Small intestine (tissue), 7 donors: ENCODE data around the gene COL27A1. TPM values are rescaled to one million over a fixed set of nuclear protein-coding genes. Genes with fewer than 3 reads are reported as not detected.

Source experiments
- DNase-seq, 2 donors: peaks; one replicate each; pipeline versions ENCODE4 v3.0.0 to v3.0.0-alpha.2; 2013
- FAIRE-seq: peaks from 2 replicates; lab custom pipeline; 2012; peaks lifted over from hg19 to GRCh38; lab: Jason Lieb, UNC
- H3K27ac ChIP-seq, 3 donors: one replicate each; pipeline ENCODE4 v1.5.1; 2013; ENCODE audit warnings: low read length in 2 of 3, mild to moderate bottlenecking in 2 of 3, control low read depth in 1 of 3, inconsistent platforms in 1 of 3, low read depth in 1 of 3, moderate library complexity in 1 of 3
- H3K27me3 ChIP-seq, 3 donors: one replicate each; pipeline ENCODE4 v1.6.1; 2013; ENCODE audit warnings: low read length in 3 of 3, inconsistent platforms in 1 of 3; ENCODE audit not compliant: control insufficient read depth in 3 of 3, insufficient read depth in 3 of 3
- H3K36me3 ChIP-seq, 3 donors: one replicate each; pipeline ENCODE4 v1.6.1; 2013; ENCODE audit warnings: low read length in 3 of 3, inconsistent platforms in 1 of 3, low read depth in 1 of 3, mild to moderate bottlenecking in 1 of 3, moderate library complexity in 1 of 3; ENCODE audit not compliant: control insufficient read depth in 3 of 3, insufficient read depth in 2 of 3
- H3K4me1 ChIP-seq, 3 donors: one replicate each; pipeline ENCODE4 v1.6.1; 2013; ENCODE audit warnings: low read length in 2 of 3, inconsistent platforms in 1 of 3, low read depth in 1 of 3, mild to moderate bottlenecking in 1 of 3, moderate library complexity in 1 of 3; ENCODE audit not compliant: control insufficient read depth in 3 of 3, insufficient read depth in 2 of 3
- H3K4me3 ChIP-seq, 3 donors: one replicate each; pipeline ENCODE4 v1.5.1; 2013; ENCODE audit warnings: low read length in 3 of 3, control low read depth in 1 of 3, inconsistent platforms in 1 of 3, low read depth in 1 of 3, mild to moderate bottlenecking in 1 of 3, moderate library complexity in 1 of 3
- H3K9me3 ChIP-seq, 2 donors: one replicate each; pipeline ENCODE4 v1.6.1; 2013; ENCODE audit warnings: low read depth in 1 of 2, low read length in 1 of 2; ENCODE audit not compliant: control insufficient read depth in 2 of 2, insufficient read depth in 1 of 2
- WGBS, 3 donors: extraction: QIAGEN DNeasy Blood & Tissue Kit; methylation state at CpG; one replicate each; pipeline ENCODE4 v1.1.7; 2013; 5-methylcytosine and 5-hydroxymethylcytosine counted together
- polyA plus RNA-seq, 4 donors: library from polyadenylated mRNA; stranded (reverse) in 3 of 4; unstranded in 1 of 4; fragments of 200-250 nt in 3 of 4; fragments of 120-200 nt in 1 of 4; gene quantifications; one replicate each; pipeline versions ENCODE4 v1.2.1 to v1.2.3, GENCODE V29; 2013
- donor health status: healthy with polysubstance abuse.
- donor health status: control.
- donor health status: control.
- donor health status: Bipolar disorder and iron deficiency.
- donor health status: healthy.

Gene COL27A1
- polyA plus RNA-seq, 4 donors = 0.45 to 123 (median 1.8) TPM

DNA sequence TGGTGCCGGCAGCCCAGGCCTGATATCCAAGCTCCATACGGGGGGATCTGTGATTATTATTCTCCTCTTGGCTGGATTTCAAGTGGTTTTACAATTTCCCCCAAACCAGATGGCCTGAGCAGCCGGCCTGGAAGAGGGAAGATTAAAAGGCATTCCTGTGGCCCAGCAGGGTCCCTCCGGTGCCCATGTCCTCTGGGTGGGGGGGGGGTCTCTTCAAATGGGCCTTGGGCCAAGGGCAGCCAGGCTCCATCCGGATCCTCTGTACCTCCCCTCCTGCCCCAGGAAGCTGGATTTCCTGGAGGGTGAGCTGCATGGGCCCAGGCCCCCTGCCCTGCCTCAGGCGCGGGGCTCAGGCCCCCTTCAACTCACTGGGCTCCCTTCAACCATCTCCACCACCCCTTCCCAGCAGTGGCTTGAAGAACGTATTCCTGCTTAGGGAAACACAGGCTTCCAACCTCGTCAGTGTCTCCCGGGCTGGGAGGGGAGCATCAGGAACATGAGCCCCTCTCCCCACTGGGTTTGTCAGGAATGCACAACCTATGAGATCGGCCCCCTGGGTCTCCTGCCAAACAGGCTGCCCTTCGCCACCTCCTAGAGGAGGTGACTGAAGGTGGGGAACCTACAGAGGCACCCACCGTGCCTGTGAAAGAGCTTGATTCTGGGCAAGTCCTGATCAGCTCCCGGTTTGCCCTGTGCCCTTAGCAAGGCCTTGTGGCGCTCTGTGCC, 104.6 kb downstream of the COL27A1 start:
- 69 to 77% (median 72%) methylated on average over 14 to 15 of the region's 15 CpGs for WGBS, 3 donors
- no peaks in the 10 kb centered on the region for H3K9me3 ChIP-seq
- H3K36me3 ChIP-seq = peaks cover 0 to 86% (median 0%) of the 10 kb centered on the region in 3 donors
- no peak for FAIRE-seq
- H3K27me3 ChIP-seq = no peaks in the 10 kb centered on the region
- H3K4me3 ChIP-seq = no peak overlapping the region
- DNase-seq = no peak
- H3K27ac ChIP-seq = no peak overlapping the region
- H3K4me1 ChIP-seq = no peaks in the 10 kb centered on the region

DNA sequence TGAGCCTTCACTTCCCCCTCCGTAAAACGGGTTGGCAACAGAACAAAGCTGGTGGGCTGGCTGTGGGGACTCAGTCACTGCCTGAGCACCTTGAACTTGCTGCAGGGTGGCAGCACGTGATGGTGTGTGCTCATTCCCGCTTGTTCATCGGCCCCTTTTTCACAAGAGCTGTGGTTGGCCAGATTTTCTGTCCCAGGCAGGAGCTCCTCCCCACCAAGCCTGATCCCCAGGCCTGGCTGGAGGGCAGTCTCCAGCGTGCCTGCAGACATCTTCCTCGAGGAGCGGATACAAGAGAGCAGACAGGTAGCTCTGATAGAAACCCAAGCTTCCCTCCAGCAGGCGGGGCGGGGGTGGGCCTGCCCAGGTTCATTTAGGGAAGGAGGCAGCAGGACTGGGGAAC, 105.7 kb downstream of the COL27A1 start:
- DNase-seq (no peak), FAIRE-seq (no peak)
- WGBS, 3 donors = 79 to 89% (median 87%) methylated on average over 10 of the region's 10 CpGs
- Histone ChIP-seq H3K27me3 (no peaks in the 10 kb centered on the region), H3K27ac (no peak overlapping the region), H3K4me3 (no peak overlapping the region), H3K9me3 (no peaks in the 10 kb centered on the region), H3K4me1 (no peaks in the 10 kb centered on the region), H3K36me3 (peaks cover 0 to 89% (median 0%) of the 10 kb centered on the region in 3 donors)

DNA sequence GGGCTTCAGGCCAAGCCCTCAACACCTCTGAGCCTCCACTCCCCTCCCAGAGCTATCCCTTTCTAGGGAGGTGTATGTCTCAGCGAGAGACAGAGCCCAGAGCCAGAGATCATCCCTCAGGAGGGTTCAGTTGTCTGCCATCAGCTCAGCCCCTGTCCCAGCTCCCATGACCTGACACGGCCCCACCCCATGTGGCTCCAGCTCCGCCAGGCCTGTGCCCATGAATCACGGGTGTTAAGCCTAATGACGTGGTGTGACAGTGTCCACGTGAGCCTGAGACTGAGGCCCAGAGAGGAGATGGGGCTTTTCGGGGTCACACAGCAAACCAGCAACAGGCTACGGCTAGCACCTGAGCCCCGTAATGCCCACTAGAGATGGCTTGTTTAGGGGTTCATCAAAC, 106.7 kb downstream of the COL27A1 start:
- 39 to 68% (median 51%) methylated on average over 9 of the region's 9 CpGs for WGBS, 3 donors
- no peak overlapping the region for H3K27ac ChIP-seq
- H3K36me3 ChIP-seq = peaks cover 0 to 91% (median 0%) of the 10 kb centered on the region in 3 donors
- no peaks in the 10 kb centered on the region for H3K4me1 ChIP-seq
- DNase-seq = no peak
- no peaks in the 10 kb centered on the region for H3K9me3 ChIP-seq
- no peaks in the 10 kb centered on the region for H3K27me3 ChIP-seq
- H3K4me3 ChIP-seq = no peak overlapping the region
- FAIRE-seq = no peak

DNA sequence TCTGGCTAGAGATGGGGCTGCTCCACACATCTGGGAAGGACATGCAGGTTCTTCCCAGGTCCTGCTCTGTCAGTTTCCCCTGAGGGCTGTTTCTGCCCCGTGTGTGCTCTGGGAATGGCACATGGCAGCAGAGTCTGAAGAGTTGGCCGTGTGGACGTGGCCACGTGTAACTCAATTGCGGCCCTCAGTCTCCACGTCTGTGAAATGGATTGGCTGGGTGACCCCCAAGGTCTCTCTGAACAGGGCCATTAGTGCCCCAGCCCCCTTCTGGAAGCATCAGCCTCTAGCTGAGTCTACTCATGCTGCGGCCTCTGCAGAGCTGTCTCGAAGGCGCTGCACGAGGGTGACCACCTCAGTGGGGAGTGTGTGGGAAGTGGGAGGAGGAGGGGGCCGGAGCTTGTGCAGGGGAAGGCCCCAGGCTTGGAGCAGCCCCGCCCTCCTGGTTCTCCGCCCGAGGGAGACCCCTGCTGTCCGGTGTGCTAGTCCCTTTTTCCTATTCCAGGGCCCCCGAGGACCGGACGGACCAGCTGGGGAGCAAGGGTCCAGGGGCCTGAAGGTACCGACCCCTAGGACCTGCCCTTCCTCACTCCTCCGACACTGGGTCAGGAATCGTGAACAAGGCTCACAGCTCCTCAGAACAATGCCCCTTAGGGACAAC, 108.6 kb downstream of the COL27A1 start:
- 60 to 69% (median 60%) methylated on average over 18 to 21 of the region's 21 CpGs for WGBS, 3 donors
- H3K4me1 ChIP-seq = no peaks in the 10 kb centered on the region
- H3K27me3 ChIP-seq = no peaks in the 10 kb centered on the region
- H3K9me3 ChIP-seq = no peaks in the 10 kb centered on the region
- peaks cover 0 to 95% (median 0%) of the 10 kb centered on the region in 3 donors for H3K36me3 ChIP-seq
- H3K27ac ChIP-seq = no peak overlapping the region
- H3K4me3 ChIP-seq = no peak overlapping the region
- DNase-seq (no peak), FAIRE-seq (no peak)

DNA sequence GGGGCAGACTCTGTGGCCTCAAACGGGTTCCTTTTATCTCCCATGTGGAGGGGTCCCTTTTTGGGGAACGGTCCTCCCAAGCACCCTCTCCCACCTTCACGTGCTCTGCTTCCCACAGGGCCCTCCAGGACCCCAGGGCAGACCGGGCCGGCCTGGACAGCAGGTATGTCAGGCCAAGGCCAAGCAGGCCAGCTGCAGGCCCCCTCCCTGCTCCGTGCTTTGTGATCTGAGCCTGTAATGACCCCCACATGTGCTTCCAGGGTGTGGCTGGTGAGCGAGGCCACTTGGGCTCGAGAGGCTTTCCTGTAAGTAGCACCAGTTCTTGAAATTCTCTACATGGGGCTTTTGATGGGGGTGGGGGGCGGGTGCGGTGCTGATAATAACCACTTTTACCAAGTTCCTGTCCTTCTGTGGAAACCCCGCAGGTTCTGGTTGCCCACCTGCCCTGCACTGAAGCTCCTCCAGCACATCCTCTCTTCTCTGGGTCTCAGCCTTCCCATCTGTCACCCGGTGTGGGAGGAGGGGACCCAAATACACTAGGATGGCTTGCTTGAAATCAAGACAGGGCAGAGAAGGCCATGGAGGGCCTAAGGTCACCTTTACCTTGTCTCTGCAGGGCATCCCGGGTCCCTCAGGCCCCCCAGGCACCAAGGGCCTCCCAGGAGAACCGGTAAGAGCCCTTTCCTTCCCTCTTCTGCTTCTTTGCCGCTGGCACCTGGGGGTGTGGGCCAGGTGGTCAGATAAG, 109.6 kb downstream of the COL27A1 start:
- DNase-seq (no peak), FAIRE-seq (no peak)
- Histone ChIP-seq H3K4me1 (no peaks in the 10 kb centered on the region), H3K9me3 (no peaks in the 10 kb centered on the region), H3K27ac (no peak overlapping the region), H3K36me3 (peaks cover 0 to 97% (median 0%) of the 10 kb centered on the region in 3 donors), H3K27me3 (no peaks in the 10 kb centered on the region), H3K4me3 (no peak overlapping the region)
- WGBS, 3 donors = 77 to 83% (median 82%) methylated on average over 15 of the region's 15 CpGs

DNA sequence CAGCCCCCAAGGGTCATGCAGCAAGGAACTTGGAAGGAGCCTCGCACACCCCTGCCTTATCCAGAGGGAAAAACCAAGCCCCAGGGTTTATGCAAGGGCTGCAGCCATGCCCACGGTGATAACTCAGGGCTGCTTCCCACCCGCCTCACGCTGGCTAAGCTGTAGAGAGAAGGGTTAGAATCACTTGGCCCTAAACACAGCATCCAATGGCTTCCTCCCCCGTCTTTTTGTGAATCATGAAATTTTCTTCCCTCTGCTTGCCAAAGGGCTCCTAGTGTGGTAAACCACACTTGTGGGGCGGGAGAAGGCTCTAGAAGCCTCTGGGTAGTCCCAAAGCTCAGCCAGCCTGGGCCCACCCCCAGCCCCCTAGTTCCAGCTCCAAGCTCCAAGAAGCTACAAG, 111.6 kb downstream of the COL27A1 start:
- Histone ChIP-seq H3K27me3 (no peaks in the 10 kb centered on the region), H3K27ac (no peak overlapping the region), H3K36me3 (peaks cover 0 to 96% (median 0%) of the 10 kb centered on the region in 3 donors), H3K4me3 (no peak overlapping the region), H3K9me3 (no peaks in the 10 kb centered on the region), H3K4me1 (no peaks in the 10 kb centered on the region)
- no peak for FAIRE-seq
- 83 to 85% (median 84%) methylated on average over 6 of the region's 6 CpGs for WGBS, 3 donors
- DNase-seq = no peak

DNA sequence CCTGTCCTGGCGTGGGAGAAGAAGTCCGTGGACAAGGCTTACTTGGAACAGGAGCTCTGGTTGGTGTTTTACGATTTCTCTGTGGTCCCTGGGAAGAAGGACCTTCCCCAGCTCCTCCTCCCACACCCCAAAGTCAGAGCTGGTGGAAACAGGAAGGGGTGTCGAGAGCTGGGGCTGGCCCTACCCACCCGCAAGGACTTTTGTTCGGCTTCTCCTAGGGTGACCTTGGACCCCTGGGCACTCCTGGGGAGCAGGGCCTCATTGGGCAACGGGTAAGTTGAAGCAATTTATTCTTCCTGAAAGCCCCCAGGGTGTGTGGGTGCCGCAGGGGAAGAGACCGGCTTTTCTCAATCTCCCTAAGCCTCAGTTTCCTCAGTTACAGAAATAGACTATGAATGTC, 113.7 kb downstream of the COL27A1 start:
- Histone ChIP-seq H3K4me3 (no peak overlapping the region), H3K27me3 (no peaks in the 10 kb centered on the region), H3K27ac (no peak overlapping the region), H3K9me3 (no peaks in the 10 kb centered on the region), H3K4me1 (no peaks in the 10 kb centered on the region), H3K36me3 (peaks cover 0 to 91% (median 0%) of the 10 kb centered on the region in 3 donors)
- DNase-seq (peak; percentile 11 to 51), FAIRE-seq (no peak)
- 35 to 74% (median 51%) methylated on average over 9 of the region's 9 CpGs for WGBS, 3 donors
